Brain microvascular endothelial cell (primary cell): ENCODE data around the gene LRP1.

Experiments
- DNase-seq: peaks from one replicate; pipeline ENCODE4 v3.0.0-alpha.2; 2020
- H3K27ac ChIP-seq: fragments of 250-450 bp; sonication (Bioruptor Pico); 2 replicates; pipeline ENCODE4 v1.5.1; 2020; ENCODE audit warnings: mild to moderate bottlenecking, moderate library complexity
- H3K27me3 ChIP-seq: fragments of 250-450 bp; sonication (Bioruptor Pico); replicated peaks from 2 replicates; pipeline ENCODE4 v1.5.1; 2020; ENCODE audit warnings: mild to moderate bottlenecking
- H3K36me3 ChIP-seq: fragments of 250-450 bp; sonication (Bioruptor Pico); replicated peaks from 2 replicates; pipeline ENCODE4 v1.5.1; 2020; ENCODE audit warnings: mild to moderate bottlenecking
- H3K4me3 ChIP-seq: 2 replicates; pipeline ENCODE4 v1.5.1; 2011; ENCODE audit warnings: low read depth, mild to moderate bottlenecking, control low read depth, low read length, moderate library complexity
- in situ Hi-C: cut with HindIII; loops from 2 replicates; pipeline ENCODE4 v1.10.0; 2017; ENCODE audit warnings: low sequenced_read_pairs, low pct_ligation_motif_present
- TF ChIP-seq, protein P1 (sequence below): IDR thresholded peaks from 2 replicates; pipeline ENCODE4 v1.5.1; 2011; ENCODE audit warnings: low read depth, mild to moderate bottlenecking, moderate library complexity, low read length, control low read depth, inconsistent platforms; ENCODE audit errors: missing control alignments

Gene LRP1

DNA sequence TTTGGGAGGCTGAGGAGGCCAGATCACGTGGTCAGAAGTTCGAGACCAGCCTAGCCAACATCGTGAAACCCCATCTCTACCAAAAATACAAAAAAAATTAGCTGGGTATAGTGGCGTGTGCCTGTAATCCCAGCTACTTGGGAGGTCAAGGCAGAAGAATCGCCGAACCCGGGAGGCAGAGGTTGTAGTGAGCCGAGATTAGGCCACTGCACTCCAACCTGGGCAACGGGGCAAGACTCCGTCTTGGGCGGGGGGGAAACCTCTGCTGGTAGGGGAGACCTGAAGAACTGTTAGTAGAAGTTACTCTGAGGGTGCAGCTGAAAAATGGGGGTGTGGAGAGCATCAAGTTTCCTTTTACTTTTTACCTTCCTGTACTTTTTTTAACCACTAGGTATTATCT lies 2.2 kb upstream of the LRP1 start:
- H3K27me3 ChIP-seq, result no peaks in the 10 kb centered on the region
- in situ Hi-C loops, result no loop called here
- DNase-seq, result no peak

DNA sequence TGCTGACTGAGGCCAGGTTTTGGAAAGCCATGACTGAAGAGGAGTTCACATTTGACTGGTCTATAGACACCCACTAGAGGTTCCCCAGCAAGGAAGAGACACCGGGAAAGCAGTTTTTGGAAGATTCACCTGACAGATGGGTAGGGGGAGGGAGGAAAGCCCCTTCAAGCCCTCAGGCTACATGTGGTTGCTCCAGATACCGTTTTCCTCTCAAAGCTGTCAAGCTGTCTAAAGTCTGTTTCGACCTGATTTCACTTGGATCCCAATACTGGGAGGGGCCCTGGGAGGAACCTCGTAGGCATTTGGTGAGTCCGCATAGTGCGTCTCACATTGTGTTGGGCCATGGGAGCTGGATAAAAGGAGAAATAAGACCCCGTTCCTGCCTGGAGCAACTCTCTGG lies 1.7 kb upstream of the LRP1 start:
- Histone ChIP-seq H3K36me3 (no peaks in the 10 kb centered on the region), H3K27ac (no peak overlapping the region), H3K4me3 (no peak overlapping the region), H3K27me3 (no peaks in the 10 kb centered on the region)
- in situ Hi-C loops, result no loop called here
- no peak for DNase-seq
- TF ChIP-seq, protein P1, sequence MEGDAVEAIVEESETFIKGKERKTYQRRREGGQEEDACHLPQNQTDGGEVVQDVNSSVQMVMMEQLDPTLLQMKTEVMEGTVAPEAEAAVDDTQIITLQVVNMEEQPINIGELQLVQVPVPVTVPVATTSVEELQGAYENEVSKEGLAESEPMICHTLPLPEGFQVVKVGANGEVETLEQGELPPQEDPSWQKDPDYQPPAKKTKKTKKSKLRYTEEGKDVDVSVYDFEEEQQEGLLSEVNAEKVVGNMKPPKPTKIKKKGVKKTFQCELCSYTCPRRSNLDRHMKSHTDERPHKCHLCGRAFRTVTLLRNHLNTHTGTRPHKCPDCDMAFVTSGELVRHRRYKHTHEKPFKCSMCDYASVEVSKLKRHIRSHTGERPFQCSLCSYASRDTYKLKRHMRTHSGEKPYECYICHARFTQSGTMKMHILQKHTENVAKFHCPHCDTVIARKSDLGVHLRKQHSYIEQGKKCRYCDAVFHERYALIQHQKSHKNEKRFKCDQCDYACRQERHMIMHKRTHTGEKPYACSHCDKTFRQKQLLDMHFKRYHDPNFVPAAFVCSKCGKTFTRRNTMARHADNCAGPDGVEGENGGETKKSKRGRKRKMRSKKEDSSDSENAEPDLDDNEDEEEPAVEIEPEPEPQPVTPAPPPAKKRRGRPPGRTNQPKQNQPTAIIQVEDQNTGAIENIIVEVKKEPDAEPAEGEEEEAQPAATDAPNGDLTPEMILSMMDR, result no peak

More for the DNA sequence above, 2.2 kb upstream of the LRP1 start:
- TF ChIP-seq, protein P1, result no peak
- Histone ChIP-seq H3K4me3 (no peak overlapping the region), H3K27ac (no peak overlapping the region), H3K36me3 (no peaks in the 10 kb centered on the region)

DNA sequence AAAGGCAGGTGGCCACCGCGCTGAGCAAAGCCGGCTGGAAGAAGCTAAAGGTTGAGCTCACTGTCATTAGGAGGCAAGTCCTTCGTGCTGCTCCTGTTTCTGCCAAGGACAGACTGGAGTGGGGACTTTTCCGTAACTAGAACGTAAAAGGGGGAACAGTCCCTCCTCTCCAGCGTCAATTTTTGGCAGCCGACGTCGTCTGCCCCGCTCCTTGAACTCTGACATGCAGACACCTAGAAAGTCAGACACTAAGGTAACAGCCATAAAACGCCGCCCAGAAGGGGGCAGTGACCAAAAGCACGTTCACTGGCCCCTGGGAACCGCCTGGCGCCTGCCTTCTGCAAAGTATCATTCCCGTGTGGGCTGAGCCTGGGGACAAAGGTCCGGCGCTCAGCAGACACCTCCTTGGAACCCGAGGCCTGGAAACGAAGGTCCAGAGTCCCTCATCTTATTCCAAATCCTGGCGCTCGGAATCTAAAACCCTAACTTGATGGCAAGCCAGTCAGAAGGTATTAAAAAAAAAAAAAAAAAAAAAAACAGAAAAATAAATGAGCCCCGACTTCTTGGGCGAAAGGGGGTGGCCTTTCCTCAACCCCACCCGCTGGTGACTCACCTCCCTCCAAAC lies 1.1 kb upstream of the LRP1 start:
- Histone ChIP-seq H3K4me3 (peak overlapping the region; percentile 78), H3K36me3 (peaks cover 3% of the 10 kb centered on the region), H3K27ac (no peak overlapping the region), H3K27me3 (no peaks in the 10 kb centered on the region)
- TF ChIP-seq, protein P1, result peak; percentile 48
- in situ Hi-C loops, result no loop called here
- no peak for DNase-seq

GRCh38 chr12:57128519-57129247 lies 400 bp downstream of the LRP1 start:
- no peaks in the 10 kb centered on the region for H3K27me3 ChIP-seq
- peaks cover 6% of the 10 kb centered on the region for H3K36me3 ChIP-seq
- no peak overlapping the region for H3K27ac ChIP-seq
- H3K4me3 ChIP-seq, result peak overlapping the region; percentile 78
- no peak for DNase-seq
- TF ChIP-seq, protein P1, result no peak
- in situ Hi-C loops, result no loop called here

DNA sequence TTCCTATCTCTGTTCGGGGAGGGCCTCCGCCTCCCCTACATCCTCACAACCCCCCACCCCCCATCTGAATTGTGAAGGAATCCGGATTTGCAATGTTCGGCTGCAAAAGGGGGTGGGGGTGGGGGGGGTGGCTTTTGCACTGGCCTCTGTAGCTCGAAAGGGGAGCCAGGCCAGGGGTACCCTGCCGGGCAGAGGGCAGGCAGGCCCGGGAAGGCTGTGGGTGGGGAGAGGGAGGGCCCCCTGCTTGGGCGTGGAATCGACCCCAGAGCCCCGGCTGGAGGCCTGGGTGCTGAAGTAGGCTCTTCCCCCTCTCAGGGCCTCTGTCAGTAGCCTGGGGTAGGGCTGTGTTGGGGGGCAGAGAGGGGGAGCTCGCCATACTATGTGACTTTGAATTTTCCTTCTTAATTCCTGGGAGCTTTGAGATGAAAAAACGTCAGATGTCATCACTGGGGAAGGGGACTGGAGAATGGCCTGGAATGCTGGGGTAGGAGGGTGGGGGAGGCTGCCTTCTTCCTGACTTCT lies 1.1 kb downstream of the LRP1 start:
- H3K4me3 ChIP-seq, result peak overlapping the region; percentile 78
- no peak for DNase-seq
- peaks cover 6% of the 10 kb centered on the region for H3K36me3 ChIP-seq
- no peak overlapping the region for H3K27ac ChIP-seq
- H3K27me3 ChIP-seq, result no peaks in the 10 kb centered on the region
- TF ChIP-seq, protein P1, result no peak
- in situ Hi-C loops, result no loop called here
